WTC11 (cell line): Measurements from ENCODE around the gene MLC1. TPM values are rescaled to one million over a fixed set of nuclear protein-coding genes. Genes with fewer than 3 reads are reported as not detected.

Experiments used
- ATAC-seq: fragments of 200-7000 bp; cut with Tn5 transposase; 2 replicates; pipeline ENCODE4 v1.10.0; 2021; ENCODE audit warnings: mild to moderate bottlenecking, moderate library complexity
- CTCF ChIA-PET: fragments of 300-600 bp; sonication (Branson Sonifier 250); formaldehyde crosslinking; loops from one replicate; lab custom pipeline; 2021; ENCODE audit warnings: antibody characterized with exemption; lab: Charles Lee
- POLR2A ChIA-PET: fragments of 350-600 bp; sonication (Branson Sonifier 250); formaldehyde crosslinking; loops from one replicate; lab custom pipeline; 2021; ENCODE audit warnings: antibody characterized with exemption; lab: Charles Lee
- DNase-seq: peaks from one replicate; pipeline ENCODE4 v3.0.0; 2021; ENCODE audit warnings: low spot score
- H3K27ac Mint-ChIP-seq: 2 replicates; pipeline ENCODE4 v1.8.0; 2021; ENCODE audit warnings: mixed read lengths
- H3K27me3 Mint-ChIP-seq: 2 replicates; pipeline ENCODE4 v1.8.0; 2021; ENCODE audit warnings: low read depth, mild to moderate bottlenecking, moderate library complexity, mixed read lengths
- H3K36me3 Mint-ChIP-seq: 2 replicates; pipeline ENCODE4 v1.8.0; 2021; ENCODE audit warnings: mixed read lengths
- H3K4me1 Mint-ChIP-seq: 2 replicates; pipeline ENCODE4 v1.8.0; 2022; ENCODE audit warnings: mixed read lengths
- H3K4me3 Mint-ChIP-seq: 2 replicates; pipeline ENCODE4 v1.8.0; 2021; ENCODE audit warnings: mild to moderate bottlenecking, moderate library complexity, mixed read lengths
- H3K9me3 Mint-ChIP-seq: 2 replicates; pipeline ENCODE4 v1.8.0; 2021; ENCODE audit warnings: mixed read lengths
- CREB1 ChIP-seq: sonication (generic); formaldehyde crosslinking; IDR thresholded peaks from 2 replicates; pipeline ENCODE4 v1.8.0; 2023; ENCODE audit warnings: mild to moderate bottlenecking, missing genetic modification reagents
- ELF4 ChIP-seq: sonication (generic); formaldehyde crosslinking; IDR thresholded peaks from 2 replicates; pipeline ENCODE4 v1.8.1; 2022; ENCODE audit warnings: low read depth, mild to moderate bottlenecking, moderate library complexity, missing genetic modification reagents
- FOXJ3 ChIP-seq: sonication (generic); formaldehyde crosslinking; IDR thresholded peaks from 2 replicates; pipeline ENCODE4 v1.9.0; 2021; ENCODE audit warnings: missing genetic modification reagents, mild to moderate bottlenecking, borderline replicate concordance
- FOXP4 ChIP-seq: sonication (generic); formaldehyde crosslinking; IDR thresholded peaks from 2 replicates; pipeline ENCODE4 v1.8.0; 2022; ENCODE audit warnings: mild to moderate bottlenecking, missing genetic modification reagents
- JAZF1 ChIP-seq: fragments of 250-450 bp; sonication (Bioruptor Pico); IDR thresholded peaks from 2 replicates; pipeline ENCODE4 v1.9.0; 2021; ENCODE audit warnings: moderate library complexity, mild to moderate bottlenecking, inconsistent platforms
- MLX ChIP-seq: sonication (generic); formaldehyde crosslinking; IDR thresholded peaks from 2 replicates; pipeline ENCODE4 v1.8.1; 2023; ENCODE audit warnings: mild to moderate bottlenecking, missing genetic modification reagents, moderate library complexity
- NR2C2 ChIP-seq: sonication (generic); formaldehyde crosslinking; IDR thresholded peaks from 2 replicates; pipeline ENCODE4 v1.8.0; 2022; ENCODE audit warnings: mild to moderate bottlenecking, missing genetic modification reagents
- SMAD3 ChIP-seq: sonication (generic); formaldehyde crosslinking; IDR thresholded peaks from 2 replicates; pipeline ENCODE4 v1.8.0; 2022; ENCODE audit warnings: missing genetic modification reagents, mild to moderate bottlenecking, borderline replicate concordance
- TEAD4 ChIP-seq: sonication (generic); formaldehyde crosslinking; IDR thresholded peaks from 2 replicates; pipeline ENCODE4 v1.8.0; 2022; ENCODE audit warnings: mild to moderate bottlenecking, missing genetic modification reagents
- ZNF219 ChIP-seq: sonication (generic); formaldehyde crosslinking; IDR thresholded peaks from 2 replicates; pipeline ENCODE4 v1.8.0; 2023; ENCODE audit warnings: missing genetic modification reagents, mild to moderate bottlenecking, borderline replicate concordance
- ZNF281 ChIP-seq: sonication (generic); formaldehyde crosslinking; IDR thresholded peaks from 2 replicates; pipeline ENCODE4 v1.8.0; 2023; ENCODE audit warnings: mild to moderate bottlenecking, missing genetic modification reagents
- ZNF396 ChIP-seq: fragments of 250-450 bp; sonication (Bioruptor Pico); IDR thresholded peaks from 2 replicates; pipeline ENCODE4 v1.8.0; 2021; ENCODE audit warnings: mild to moderate bottlenecking, moderate library complexity, borderline replicate concordance
- ZNF416 ChIP-seq: fragments of 250-450 bp; sonication (Bioruptor Pico); IDR thresholded peaks from 2 replicates; pipeline ENCODE4 v1.9.0; 2021; ENCODE audit warnings: mild to moderate bottlenecking, inconsistent platforms
- total RNA-seq: library from RNA; stranded (reverse); gene quantifications from 3 replicates; pipeline ENCODE4 v1.2.3, GENCODE V29; 2021
- TF ChIP-seq, protein P1 (sequence below): sonication (generic); formaldehyde crosslinking; IDR thresholded peaks from 2 replicates; pipeline ENCODE4 v1.8.0; 2022; ENCODE audit warnings: mild to moderate bottlenecking, missing genetic modification reagents
- TF ChIP-seq, protein P2 (sequence below): sonication (generic); formaldehyde crosslinking; IDR thresholded peaks from 2 replicates; pipeline ENCODE4 v1.8.1; 2022; ENCODE audit warnings: low read depth, mild to moderate bottlenecking, moderate library complexity, missing genetic modification reagents, borderline replicate concordance
- TF ChIP-seq, protein P3 (sequence below): sonication (generic); formaldehyde crosslinking; IDR thresholded peaks from 2 replicates; pipeline ENCODE4 v1.8.1; 2023; ENCODE audit warnings: mild to moderate bottlenecking, missing genetic modification reagents, moderate library complexity
- TF ChIP-seq, protein P4 (sequence below): sonication (generic); formaldehyde crosslinking; IDR thresholded peaks from 2 replicates; pipeline ENCODE4 v1.8.1; 2023; ENCODE audit warnings: mild to moderate bottlenecking, missing genetic modification reagents, borderline replicate concordance
- TF ChIP-seq, protein P5 (sequence below): sonication (generic); formaldehyde crosslinking; conservative IDR thresholded peaks from 2 replicates; pipeline ENCODE4 v1.8.1; 2022; ENCODE audit warnings: mild to moderate bottlenecking, missing genetic modification reagents

Gene MLC1
- total RNA-seq, 1 experiment from 2014 or later, result 0.13 TPM

GRCh38 chr22:50104141-50104544 lies 18.9 kb upstream of the MLC1 start:
- no peak for ATAC-seq

GRCh38 chr22:50102946-50103345 lies 17.7 kb upstream of the MLC1 start:
- H3K36me3 Mint-ChIP-seq, result no peaks in the 10 kb centered on the region
- POLR2A ChIA-PET, result no interaction called here
- TF ChIP-seq, protein P1, sequence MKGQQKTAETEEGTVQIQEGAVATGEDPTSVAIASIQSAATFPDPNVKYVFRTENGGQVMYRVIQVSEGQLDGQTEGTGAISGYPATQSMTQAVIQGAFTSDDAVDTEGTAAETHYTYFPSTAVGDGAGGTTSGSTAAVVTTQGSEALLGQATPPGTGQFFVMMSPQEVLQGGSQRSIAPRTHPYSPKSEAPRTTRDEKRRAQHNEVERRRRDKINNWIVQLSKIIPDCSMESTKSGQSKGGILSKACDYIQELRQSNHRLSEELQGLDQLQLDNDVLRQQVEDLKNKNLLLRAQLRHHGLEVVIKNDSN (CRISPR knock-in tag), result peak; percentile 74
- TF ChIP-seq ZNF281, result no peak
- no peak for TF ChIP-seq ZNF219
- TF ChIP-seq, protein P2, sequence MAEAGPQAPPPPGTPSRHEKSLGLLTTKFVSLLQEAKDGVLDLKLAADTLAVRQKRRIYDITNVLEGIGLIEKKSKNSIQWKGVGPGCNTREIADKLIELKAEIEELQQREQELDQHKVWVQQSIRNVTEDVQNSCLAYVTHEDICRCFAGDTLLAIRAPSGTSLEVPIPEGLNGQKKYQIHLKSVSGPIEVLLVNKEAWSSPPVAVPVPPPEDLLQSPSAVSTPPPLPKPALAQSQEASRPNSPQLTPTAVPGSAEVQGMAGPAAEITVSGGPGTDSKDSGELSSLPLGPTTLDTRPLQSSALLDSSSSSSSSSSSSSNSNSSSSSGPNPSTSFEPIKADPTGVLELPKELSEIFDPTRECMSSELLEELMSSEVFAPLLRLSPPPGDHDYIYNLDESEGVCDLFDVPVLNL (CRISPR knock-in tag), result no peak
- no peak for TF ChIP-seq TEAD4 (CRISPR knock-in tag)
- 0 out of 2 replicates have a peak, but pooled peaks have one; percentile 57 for TF ChIP-seq CREB1 (CRISPR knock-in tag)
- no peak for TF ChIP-seq NR2C2 (CRISPR knock-in tag)
- no peak for TF ChIP-seq ZNF396 (CRISPR knock-in tag)
- TF ChIP-seq, protein P3, sequence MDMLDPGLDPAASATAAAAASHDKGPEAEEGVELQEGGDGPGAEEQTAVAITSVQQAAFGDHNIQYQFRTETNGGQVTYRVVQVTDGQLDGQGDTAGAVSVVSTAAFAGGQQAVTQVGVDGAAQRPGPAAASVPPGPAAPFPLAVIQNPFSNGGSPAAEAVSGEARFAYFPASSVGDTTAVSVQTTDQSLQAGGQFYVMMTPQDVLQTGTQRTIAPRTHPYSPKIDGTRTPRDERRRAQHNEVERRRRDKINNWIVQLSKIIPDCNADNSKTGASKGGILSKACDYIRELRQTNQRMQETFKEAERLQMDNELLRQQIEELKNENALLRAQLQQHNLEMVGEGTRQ (CRISPR knock-in tag), result peak; percentile 78

More at GRCh38 chr22:50104141-50104544, 18.9 kb upstream of the MLC1 start:
- no peak overlapping the region for H3K4me3 Mint-ChIP-seq
- H3K27me3 Mint-ChIP-seq, result no peaks in the 10 kb centered on the region
- POLR2A ChIA-PET, result no interaction called here
- TF ChIP-seq JAZF1 (CRISPR knock-in tag) (no peak), ZNF416 (CRISPR knock-in tag) (no peak), FOXJ3 (no peak), SMAD3 (no peak), ELF4 (CRISPR knock-in tag) (no peak), FOXP4 (CRISPR knock-in tag) (no peak), MLX (CRISPR knock-in tag) (no peak)
- TF ChIP-seq, protein P3 (CRISPR knock-in tag), result no peak
- TF ChIP-seq, protein P4, sequence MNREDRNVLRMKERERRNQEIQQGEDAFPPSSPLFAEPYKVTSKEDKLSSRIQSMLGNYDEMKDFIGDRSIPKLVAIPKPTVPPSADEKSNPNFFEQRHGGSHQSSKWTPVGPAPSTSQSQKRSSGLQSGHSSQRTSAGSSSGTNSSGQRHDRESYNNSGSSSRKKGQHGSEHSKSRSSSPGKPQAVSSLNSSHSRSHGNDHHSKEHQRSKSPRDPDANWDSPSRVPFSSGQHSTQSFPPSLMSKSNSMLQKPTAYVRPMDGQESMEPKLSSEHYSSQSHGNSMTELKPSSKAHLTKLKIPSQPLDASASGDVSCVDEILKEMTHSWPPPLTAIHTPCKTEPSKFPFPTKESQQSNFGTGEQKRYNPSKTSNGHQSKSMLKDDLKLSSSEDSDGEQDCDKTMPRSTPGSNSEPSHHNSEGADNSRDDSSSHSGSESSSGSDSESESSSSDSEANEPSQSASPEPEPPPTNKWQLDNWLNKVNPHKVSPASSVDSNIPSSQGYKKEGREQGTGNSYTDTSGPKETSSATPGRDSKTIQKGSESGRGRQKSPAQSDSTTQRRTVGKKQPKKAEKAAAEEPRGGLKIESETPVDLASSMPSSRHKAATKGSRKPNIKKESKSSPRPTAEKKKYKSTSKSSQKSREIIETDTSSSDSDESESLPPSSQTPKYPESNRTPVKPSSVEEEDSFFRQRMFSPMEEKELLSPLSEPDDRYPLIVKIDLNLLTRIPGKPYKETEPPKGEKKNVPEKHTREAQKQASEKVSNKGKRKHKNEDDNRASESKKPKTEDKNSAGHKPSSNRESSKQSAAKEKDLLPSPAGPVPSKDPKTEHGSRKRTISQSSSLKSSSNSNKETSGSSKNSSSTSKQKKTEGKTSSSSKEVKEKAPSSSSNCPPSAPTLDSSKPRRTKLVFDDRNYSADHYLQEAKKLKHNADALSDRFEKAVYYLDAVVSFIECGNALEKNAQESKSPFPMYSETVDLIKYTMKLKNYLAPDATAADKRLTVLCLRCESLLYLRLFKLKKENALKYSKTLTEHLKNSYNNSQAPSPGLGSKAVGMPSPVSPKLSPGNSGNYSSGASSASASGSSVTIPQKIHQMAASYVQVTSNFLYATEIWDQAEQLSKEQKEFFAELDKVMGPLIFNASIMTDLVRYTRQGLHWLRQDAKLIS, result no peak
- TF ChIP-seq, protein P5, sequence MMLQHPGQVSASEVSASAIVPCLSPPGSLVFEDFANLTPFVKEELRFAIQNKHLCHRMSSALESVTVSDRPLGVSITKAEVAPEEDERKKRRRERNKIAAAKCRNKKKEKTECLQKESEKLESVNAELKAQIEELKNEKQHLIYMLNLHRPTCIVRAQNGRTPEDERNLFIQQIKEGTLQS, result no peak
- no peaks in the 10 kb centered on the region for H3K9me3 Mint-ChIP-seq
- DNase-seq, result no peak
- H3K36me3 Mint-ChIP-seq, result no peaks in the 10 kb centered on the region
- no peak overlapping the region for H3K27ac Mint-ChIP-seq
- H3K4me1 Mint-ChIP-seq, result no peaks in the 10 kb centered on the region
- CTCF ChIA-PET, result interaction anchor here (2.1 kb wide), 1 partner anchor 38 kb away, joined by 5 read pairs; no protein-coding TSS in a partner anchor

More at GRCh38 chr22:50102946-50103345, 17.7 kb upstream of the MLC1 start:
- Mint-ChIP-seq H3K27ac (no peak overlapping the region), H3K4me3 (no peak overlapping the region), H3K9me3 (no peaks in the 10 kb centered on the region), H3K4me1 (no peaks in the 10 kb centered on the region), H3K27me3 (no peaks in the 10 kb centered on the region)
- ATAC-seq, result peak; percentile 67
- DNase-seq, result no peak
- CTCF ChIA-PET, result no interaction called here
